PC-3 (cell line): ENCODE measurements around the gene TRH. TPM values are rescaled to one million over a fixed set of nuclear protein-coding genes. Genes with fewer than 3 reads are reported as not detected.
A peak's percentile ranks its signal among the peaks of the same experiment; 100 is the strongest.
"Not testable (repeated sequence)": the region's sequence is repeated elsewhere in the genome, so short reads cannot be mapped to it uniquely, and the experiment has no call there.

ENCODE experiments used
- ATAC-seq: fragments of 200-7000 bp; cut with Tn5 transposase; 2 replicates; pipeline ENCODE4 v1.9.1; 2020; ENCODE audit warnings: mild to moderate bottlenecking, moderate library complexity
- BruUV-seq: library from RNA; stranded (reverse); fragments of 400-500 nt; replicated peaks from 2 replicates; lab custom pipeline; 2021; lab: Mats Ljungman, UMichigan
- CTCF ChIA-PET: fragments of 300-600 bp; sonication (Branson Sonifier 250); formaldehyde crosslinking; loops from one replicate; lab custom pipeline; 2022; ENCODE audit warnings: antibody characterized with exemption; lab: Charles Lee
- POLR2A ChIA-PET: fragments of 300-600 bp; sonication (Branson Sonifier 250); formaldehyde crosslinking; loops from one replicate; lab custom pipeline; 2022; ENCODE audit warnings: antibody characterized with exemption; ENCODE audit not compliant: unreplicated experiment; lab: Charles Lee
- DNase-seq: peaks from one replicate; pipeline ENCODE4 v3.0.0-alpha.2; 2015
- H2AFZ ChIP-seq: fragments of 300-600 bp; sonication (generic); 2 replicates; pipeline ENCODE4 v1.6.0; 2016; ENCODE audit warnings: antibody characterized with exemption, low read length
- H3F3A ChIP-seq: fragments of 300-600 bp; sonication (generic); one replicate; pipeline ENCODE4 v1.6.0; 2017; ENCODE audit warnings: antibody characterized with exemption, low read length, control low read depth, mild to moderate bottlenecking; ENCODE audit not compliant: unreplicated experiment
- H3K27ac ChIP-seq: fragments of 300-600 bp; sonication (generic); 2 replicates; pipeline ENCODE4 v1.5.1; 2016; ENCODE audit warnings: mild to moderate bottlenecking, low read length
- H3K27me3 ChIP-seq: fragments of 300-600 bp; sonication (generic); 2 replicates; pipeline ENCODE4 v1.6.1; 2016; ENCODE audit warnings: low read length, mixed read lengths
- H3K36me3 ChIP-seq: fragments of 300-600 bp; sonication (generic); 2 replicates; pipeline ENCODE4 v1.6.1; 2016; ENCODE audit warnings: low read depth, mixed run types, low read length, mixed read lengths
- H3K4me1 ChIP-seq: fragments of 300-600 bp; sonication (generic); 2 replicates; pipeline ENCODE4 v1.5.1; 2016; ENCODE audit warnings: low read length; ENCODE audit not compliant: insufficient read depth
- H3K4me2 ChIP-seq: fragments of 300-600 bp; sonication (generic); 2 replicates; pipeline ENCODE4 v1.6.0; 2016; ENCODE audit warnings: low read length
- H3K4me3 ChIP-seq: fragments of 300-600 bp; sonication (generic); 2 replicates; pipeline ENCODE4 v1.5.1; 2016; ENCODE audit warnings: mild to moderate bottlenecking, low read length, mixed read lengths
- H3K79me2 ChIP-seq: fragments of 300-600 bp; sonication (generic); 2 replicates; pipeline ENCODE4 v1.6.1; 2017; ENCODE audit warnings: low read length, mixed read lengths
- H3K9ac ChIP-seq: fragments of 300-600 bp; sonication (generic); 2 replicates; pipeline ENCODE4 v1.6.0; 2016; ENCODE audit warnings: mild to moderate bottlenecking, low read length
- H3K9me2 ChIP-seq: fragments of 300-600 bp; sonication (generic); replicated peaks from 2 replicates; pipeline ENCODE4 v1.6.1; 2016; ENCODE audit warnings: mixed run types, low read length, mixed read lengths
- H3K9me3 ChIP-seq: fragments of 300-600 bp; sonication (generic); 2 replicates; pipeline ENCODE4 v1.6.1; 2016; ENCODE audit warnings: low read length, mixed read lengths
- H4K20me1 ChIP-seq: fragments of 300-600 bp; sonication (generic); 2 replicates; pipeline ENCODE4 v1.6.1; 2016; ENCODE audit warnings: low read length, mixed read lengths
- EZH2 ChIP-seq: fragments of 300-600 bp; sonication (generic); IDR thresholded peaks from one replicate; pipeline ENCODE4 v1.6.1; 2017; ENCODE audit warnings: antibody characterized with exemption, mild to moderate bottlenecking, low read length; ENCODE audit not compliant: unreplicated experiment
- EZH2phosphoT487 ChIP-seq: fragments of 300-600 bp; sonication (generic); IDR thresholded peaks from 2 replicates; pipeline ENCODE4 v1.6.1; 2018; ENCODE audit warnings: mild to moderate bottlenecking, antibody characterized with exemption, low read length, borderline replicate concordance
- intact Hi-C: fragments of 100-400 bp; cut with micrococcal nuclease; formaldehyde crosslinking; loops from 2 replicates; pipeline ENCODE4 v1.9.0; 2023
- total RNA-seq: library from RNA; depleted of rRNA; stranded (reverse); fragments of >200 nt; gene quantifications from 2 replicates; pipeline ENCODE4 v1.2.3, GENCODE V29; 2014
- TF ChIP-seq, protein P1 (sequence below): fragments of 300-600 bp; sonication (generic); conservative IDR thresholded peaks from 2 replicates; pipeline ENCODE4 v1.5.1; 2017; ENCODE audit warnings: antibody characterized with exemption, low read depth, mild to moderate bottlenecking, low read length

The TRH gene
- total RNA-seq, 1 experiment from 2014 or later, result not detected

DNA sequence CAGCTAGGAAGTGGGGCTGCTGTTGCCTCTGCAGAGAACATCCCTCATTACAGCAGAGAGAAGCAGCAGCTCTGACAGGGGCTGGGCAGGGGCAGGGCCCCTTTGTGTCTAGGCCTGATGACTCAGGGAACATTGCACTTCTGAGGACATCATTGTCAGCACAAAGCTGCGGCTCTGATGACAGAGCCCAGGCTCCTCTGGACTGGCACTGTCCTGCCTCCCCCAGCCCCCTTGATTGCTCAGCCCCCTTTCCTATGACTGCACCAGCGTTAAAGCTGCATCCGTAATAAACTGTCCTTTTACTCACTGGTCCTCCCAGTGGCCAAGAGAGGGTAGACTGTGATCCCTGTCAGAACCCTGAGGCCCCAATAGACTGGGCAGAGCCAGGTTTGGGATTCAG is 18.3 kb downstream of the TRH start:
- CTCF ChIA-PET, result interaction anchor here (0.6 kb wide), 1 partner anchor 359 kb away, joined by 3 read pairs; no protein-coding TSS in a partner anchor
- peak; percentile 89 for ATAC-seq
- BruUV-seq, result no TSS peak

GRCh38 chr3:129994883-129995559 is 20.5 kb downstream of the TRH start:
- peaks cover 26% of the 10 kb centered on the region for H3K27me3 ChIP-seq
- DNase-seq (no peak), ATAC-seq (no peak)
- no peak overlapping the region for H3K4me2 ChIP-seq
- no peak overlapping the region for H2AFZ ChIP-seq
- CTCF ChIA-PET, result no interaction called here
- H3K4me1 ChIP-seq, result no peaks in the 10 kb centered on the region
- H3K36me3 ChIP-seq, result no peaks in the 10 kb centered on the region
- no peaks in the 10 kb centered on the region for H3K9me3 ChIP-seq
- intact Hi-C loops, result no loop called here
- H3K79me2 ChIP-seq, result no peaks in the 10 kb centered on the region
- no TSS peak for BruUV-seq
- H3K4me3 ChIP-seq, result no peak overlapping the region
- H3K9me2 ChIP-seq, result no peaks in the 10 kb centered on the region
- H3K9ac ChIP-seq, result no peak overlapping the region
- H3F3A ChIP-seq, result no peaks in the 10 kb centered on the region
- TF ChIP-seq EZH2 (no peak), EZH2phosphoT487 (no peak)
- TF ChIP-seq, protein P1, sequence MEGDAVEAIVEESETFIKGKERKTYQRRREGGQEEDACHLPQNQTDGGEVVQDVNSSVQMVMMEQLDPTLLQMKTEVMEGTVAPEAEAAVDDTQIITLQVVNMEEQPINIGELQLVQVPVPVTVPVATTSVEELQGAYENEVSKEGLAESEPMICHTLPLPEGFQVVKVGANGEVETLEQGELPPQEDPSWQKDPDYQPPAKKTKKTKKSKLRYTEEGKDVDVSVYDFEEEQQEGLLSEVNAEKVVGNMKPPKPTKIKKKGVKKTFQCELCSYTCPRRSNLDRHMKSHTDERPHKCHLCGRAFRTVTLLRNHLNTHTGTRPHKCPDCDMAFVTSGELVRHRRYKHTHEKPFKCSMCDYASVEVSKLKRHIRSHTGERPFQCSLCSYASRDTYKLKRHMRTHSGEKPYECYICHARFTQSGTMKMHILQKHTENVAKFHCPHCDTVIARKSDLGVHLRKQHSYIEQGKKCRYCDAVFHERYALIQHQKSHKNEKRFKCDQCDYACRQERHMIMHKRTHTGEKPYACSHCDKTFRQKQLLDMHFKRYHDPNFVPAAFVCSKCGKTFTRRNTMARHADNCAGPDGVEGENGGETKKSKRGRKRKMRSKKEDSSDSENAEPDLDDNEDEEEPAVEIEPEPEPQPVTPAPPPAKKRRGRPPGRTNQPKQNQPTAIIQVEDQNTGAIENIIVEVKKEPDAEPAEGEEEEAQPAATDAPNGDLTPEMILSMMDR, result no peak
- POLR2A ChIA-PET, result no interaction called here
- no peak overlapping the region for H3K27ac ChIP-seq
- no peaks in the 10 kb centered on the region for H4K20me1 ChIP-seq

More for the DNA sequence above, 18.3 kb downstream of the TRH start:
- TF ChIP-seq, protein P1, result peak; percentile 45; the same call in 1 of the 2 replicates
- no peak for TF ChIP-seq EZH2
- Histone ChIP-seq H3K9me3 (no peaks in the 10 kb centered on the region), H2AFZ (no peak overlapping the region), H3K27ac (no peak overlapping the region), H3K79me2 (no peaks in the 10 kb centered on the region), H3K36me3 (no peaks in the 10 kb centered on the region), H3K4me1 (no peaks in the 10 kb centered on the region), H3K9me2 (no peaks in the 10 kb centered on the region), H3K9ac (no peak overlapping the region), H3K4me3 (no peak overlapping the region), H4K20me1 (no peaks in the 10 kb centered on the region), H3K27me3 (peaks cover 34% of the 10 kb centered on the region), H3F3A (no peaks in the 10 kb centered on the region), H3K4me2 (no peak overlapping the region)
- intact Hi-C loops, result no loop called here
- DNase-seq, result peak; percentile 19
- POLR2A ChIA-PET, result no interaction called here

GRCh38 chr3:129996073-129996472 is 21.6 kb downstream of the TRH start:
- no peak overlapping the region for H3K4me3 ChIP-seq
- ATAC-seq (no peak), DNase-seq (no peak)
- no peak overlapping the region for H3K4me2 ChIP-seq
- H3K27me3 ChIP-seq, result peaks cover 24% of the 10 kb centered on the region
- no peaks in the 10 kb centered on the region for H3K79me2 ChIP-seq
- BruUV-seq, result no TSS peak
- no peaks in the 10 kb centered on the region for H3K9me3 ChIP-seq
- H2AFZ ChIP-seq, result no peak overlapping the region
- H3K27ac ChIP-seq, result no peak overlapping the region
- no peaks in the 10 kb centered on the region for H3K36me3 ChIP-seq
- no peaks in the 10 kb centered on the region for H3F3A ChIP-seq
- no peaks in the 10 kb centered on the region for H4K20me1 ChIP-seq
- intact Hi-C loops, result no loop called here
- H3K9me2 ChIP-seq, result no peaks in the 10 kb centered on the region
- no peak overlapping the region for H3K9ac ChIP-seq
- POLR2A ChIA-PET, result no interaction called here
- CTCF ChIA-PET, result no interaction called here
- TF ChIP-seq, protein P1, result no peak
- TF ChIP-seq EZH2phosphoT487 (no peak), EZH2 (no peak)
- no peaks in the 10 kb centered on the region for H3K4me1 ChIP-seq

DNA sequence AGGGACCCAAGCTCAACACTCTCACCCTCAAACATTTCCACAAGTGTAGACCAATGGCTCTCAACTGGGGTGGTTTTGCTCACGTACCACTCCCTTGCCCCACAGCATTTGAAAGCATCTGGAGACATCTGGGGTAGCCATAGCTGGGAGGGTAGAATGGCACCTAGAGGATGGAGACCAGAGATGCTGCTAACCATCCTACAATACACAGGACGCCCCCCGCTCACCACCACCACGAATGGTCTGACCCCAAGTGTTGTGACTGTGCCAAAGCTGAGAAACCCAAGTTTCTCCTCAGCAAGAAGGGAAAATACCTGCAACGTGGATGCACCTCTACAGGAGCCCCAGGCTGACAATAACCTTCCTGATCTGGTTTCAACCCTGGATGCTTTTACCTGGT is 24.7 kb downstream of the TRH start:
- H3K27ac ChIP-seq, H3K4me2 ChIP-seq, DNase-seq, H3K4me1 ChIP-seq, intact Hi-C loops, ATAC-seq, H3F3A ChIP-seq, H4K20me1 ChIP-seq, H3K4me3 ChIP-seq, H3K9me3 ChIP-seq, CTCF ChIA-PET, H2AFZ ChIP-seq, H3K9ac ChIP-seq, POLR2A ChIA-PET, BruUV-seq, H3K36me3 ChIP-seq, H3K79me2 ChIP-seq, H3K9me2 ChIP-seq: not testable (repeated sequence)
- H3K27me3 ChIP-seq, result peaks cover 19% of the 10 kb centered on the region
